SK-N-SH (cell line): Measurements from ENCODE around the gene SNCAIP.

Experiments used
- CTCF ChIP-seq: fragments of 200-600 bp; sonication (generic); IDR thresholded peaks from 2 replicates; pipeline ENCODE4 v1.6.1; 2017; ENCODE audit warnings: antibody characterized with exemption, mild to moderate bottlenecking, moderate library complexity
- EP300 ChIP-seq, 2 experiments: IDR thresholded peaks; 2 replicates each; pipeline versions ENCODE4 v1.4.0 to v1.6.1; 2012; ENCODE audit warnings: borderline replicate concordance in 1 of 2, low read depth in 1 of 2, low read length in 1 of 2
- FOXJ3 ChIP-seq: sonication (generic); formaldehyde crosslinking; IDR thresholded peaks from 2 replicates; pipeline ENCODE4 v1.5.1; 2020; ENCODE audit warnings: mild to moderate bottlenecking, missing genetic modification reagents
- MAX ChIP-seq: IDR thresholded peaks from 2 replicates; pipeline ENCODE4 v1.4.0; 2012; ENCODE audit warnings: low read depth
- NRF1 ChIP-seq: IDR thresholded peaks from 2 replicates; pipeline ENCODE4 v1.6.1; 2012; ENCODE audit warnings: low read depth, mild to moderate bottlenecking, low read length
- RFX5 ChIP-seq: IDR thresholded peaks from 2 replicates; pipeline ENCODE4 v1.6.1; 2012; ENCODE audit warnings: mild to moderate bottlenecking, improper control_type of control experiment, low read length

GRCh38 chr5:122321921-122322320, 9.9 kb downstream of the SNCAIP start:
- TF ChIP-seq RFX5, result no peak
- no peak for TF ChIP-seq CTCF
- no peak for TF ChIP-seq NRF1
- TF ChIP-seq MAX, result no peak
- TF ChIP-seq EP300 (IDR thresholded peaks at IDR 0.05; ENCODE audit: borderline replicate concordance in 1 of 2, low read depth in 1 of 2, low read length in 1 of 2), result no peak
- no peak for TF ChIP-seq FOXJ3 (CRISPR knock-in tag)
